SK-N-SH treated with all-trans-retinoic acid at 6 μM for 48 hours (cell line): ENCODE results near the gene LANCL3.

Source experiments
- ATAC-seq: fragments of 200-7000 bp; cut with Tn5 transposase; 3 replicates; pipeline ENCODE4 v1.9.1; 2020; ENCODE audit warnings: mild to moderate bottlenecking, moderate library complexity
- ARNTL ChIP-seq: fragments of 450-650 bp; formaldehyde crosslinking; IDR thresholded peaks from 2 replicates; pipeline ENCODE4 v1.5.0; 2020; ENCODE audit warnings: low read depth, mild to moderate bottlenecking, moderate library complexity, borderline replicate concordance
- BACH2 ChIP-seq: fragments of 250-450 bp; sonication (Bioruptor Pico); IDR thresholded peaks from 2 replicates; pipeline ENCODE4 v1.9.0; 2021; ENCODE audit warnings: mild to moderate bottlenecking, borderline replicate concordance
- CREB5 ChIP-seq: fragments of 250-450 bp; sonication (Bioruptor Pico); IDR thresholded peaks from 2 replicates; pipeline ENCODE4 v1.5.1; 2020; ENCODE audit warnings: low read depth, mild to moderate bottlenecking, moderate library complexity
- CSDC2 ChIP-seq: fragments of 250-450 bp; sonication (Bioruptor Pico); IDR thresholded peaks from 2 replicates; pipeline ENCODE4 v1.5.0; 2020; ENCODE audit warnings: mild to moderate bottlenecking, moderate library complexity
- CSRNP3 ChIP-seq: fragments of 250-450 bp; sonication (Bioruptor Pico); IDR thresholded peaks from 2 replicates; pipeline ENCODE4 v1.5.1; 2021; ENCODE audit warnings: mild to moderate bottlenecking, moderate library complexity
- ESRRG ChIP-seq: fragments of 250-450 bp; sonication (Bioruptor Pico); IDR thresholded peaks from 2 replicates; pipeline ENCODE4 v1.6.1; 2021; ENCODE audit warnings: mild to moderate bottlenecking
- GLIS3 ChIP-seq: fragments of 250-450 bp; sonication (Bioruptor Pico); IDR thresholded peaks from 2 replicates; pipeline ENCODE4 v1.5.0; 2020; ENCODE audit warnings: mild to moderate bottlenecking, moderate library complexity
- ISL1 ChIP-seq: fragments of 250-450 bp; sonication (Bioruptor Pico); IDR thresholded peaks from 2 replicates; pipeline ENCODE4 v2.1.2; 2022; ENCODE audit warnings: mild to moderate bottlenecking, moderate library complexity
- OSR1 ChIP-seq: fragments of 250-450 bp; sonication (Bioruptor Pico); IDR thresholded peaks from 2 replicates; pipeline ENCODE4 v1.8.0; 2022; ENCODE audit warnings: moderate library complexity, mild to moderate bottlenecking, inconsistent platforms
- PPARA ChIP-seq: fragments of 250-450 bp; sonication (Bioruptor Pico); IDR thresholded peaks from 2 replicates; pipeline ENCODE4 v1.5.0; 2020; ENCODE audit warnings: mild to moderate bottlenecking, borderline replicate concordance
- RARB ChIP-seq: fragments of 250-450 bp; sonication (Bioruptor Pico); IDR thresholded peaks from 2 replicates; pipeline ENCODE4 v1.8.0; 2021; ENCODE audit warnings: mild to moderate bottlenecking, moderate library complexity
- TCF4 ChIP-seq: fragments of 250-450 bp; sonication (Bioruptor Pico); IDR thresholded peaks from 2 replicates; pipeline ENCODE4 v1.8.0; 2021; ENCODE audit warnings: mild to moderate bottlenecking, moderate library complexity, borderline replicate concordance
- TOX ChIP-seq: fragments of 250-450 bp; sonication (Bioruptor Pico); IDR thresholded peaks from 2 replicates; pipeline ENCODE4 v1.8.0; 2021; ENCODE audit warnings: mild to moderate bottlenecking, moderate library complexity, borderline replicate concordance
- ZC3H10 ChIP-seq: fragments of 250-450 bp; sonication (Bioruptor Pico); IDR thresholded peaks from 2 replicates; pipeline ENCODE4 v1.5.1; 2021; ENCODE audit warnings: mild to moderate bottlenecking, moderate library complexity
- ZFP3 ChIP-seq: fragments of 250-450 bp; sonication (Bioruptor Pico); IDR thresholded peaks from 2 replicates; pipeline ENCODE4 v1.5.0; 2020; ENCODE audit warnings: mild to moderate bottlenecking, moderate library complexity
- ZFP30 ChIP-seq: fragments of 450-650 bp; formaldehyde crosslinking; IDR thresholded peaks from 2 replicates; pipeline ENCODE4 v1.5.0; 2022; ENCODE audit warnings: mild to moderate bottlenecking, moderate library complexity
- ZNF565 ChIP-seq: fragments of 450-650 bp; formaldehyde crosslinking; conservative IDR thresholded peaks from 2 replicates; pipeline ENCODE4 v1.5.0; 2020; ENCODE audit warnings: low read depth, mild to moderate bottlenecking, moderate library complexity
- ZNF70 ChIP-seq: fragments of 450-650 bp; formaldehyde crosslinking; IDR thresholded peaks from 2 replicates; pipeline ENCODE4 v1.5.0; 2020; ENCODE audit warnings: mild to moderate bottlenecking, moderate library complexity
- ZNF8 ChIP-seq: fragments of 450-650 bp; formaldehyde crosslinking; IDR thresholded peaks from 2 replicates; pipeline ENCODE4 v1.5.0; 2020; ENCODE audit warnings: mild to moderate bottlenecking, moderate library complexity
- TF ChIP-seq, protein P1 (sequence below): fragments of 250-450 bp; sonication (Bioruptor Pico); IDR thresholded peaks from 2 replicates; pipeline ENCODE4 v1.5.0; 2020; ENCODE audit warnings: mild to moderate bottlenecking, moderate library complexity
- TF ChIP-seq, protein P2 (sequence below): fragments of 250-450 bp; sonication (Bioruptor Pico); IDR thresholded peaks from 2 replicates; pipeline ENCODE4 v1.8.0; 2021; ENCODE audit warnings: low read depth, mild to moderate bottlenecking, moderate library complexity, borderline replicate concordance
- TF ChIP-seq, protein P3 (sequence below): fragments of 250-450 bp; sonication (Bioruptor Pico); IDR thresholded peaks from 2 replicates; pipeline ENCODE4 v1.8.0; 2020; ENCODE audit warnings: mild to moderate bottlenecking, moderate library complexity, borderline replicate concordance

The LANCL3 gene

DNA sequence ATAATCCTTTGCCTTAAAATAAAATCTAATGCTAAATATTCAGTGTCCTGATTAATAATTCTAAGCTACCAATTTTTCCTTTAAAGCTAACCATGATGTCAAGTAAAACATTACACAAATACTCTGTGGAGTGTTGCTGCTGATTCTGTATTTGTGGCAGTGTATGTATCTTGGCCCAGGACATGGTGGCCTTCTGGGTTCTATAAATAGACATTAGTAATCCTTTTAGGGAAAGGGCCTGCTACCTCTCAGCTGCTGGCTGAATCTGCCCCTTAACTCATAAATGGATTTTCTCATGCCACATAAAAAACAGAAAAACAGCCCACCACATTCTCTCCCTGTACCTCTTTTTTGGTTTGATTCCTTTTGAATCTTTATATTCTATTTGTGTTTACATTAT is 113.0 kb downstream of the LANCL3 start:
- ATAC-seq: no peak
- TF ChIP-seq PPARA (CRISPR knock-in tag) (no peak), CREB5 (no peak), BACH2 (CRISPR knock-in tag) (no peak), ZFP30 (CRISPR knock-in tag) (no peak), OSR1 (CRISPR knock-in tag) (no peak), ZNF565 (CRISPR knock-in tag) (no peak), ZNF8 (CRISPR knock-in tag) (no peak), ZFP3 (CRISPR knock-in tag) (no peak), CSDC2 (no peak), TCF4 (CRISPR knock-in tag) (no peak), ZC3H10 (CRISPR knock-in tag) (no peak), CSRNP3 (CRISPR knock-in tag) (no peak), ESRRG (CRISPR knock-in tag) (no peak), RARB (no peak), ARNTL (CRISPR knock-in tag) (no peak), TOX (CRISPR knock-in tag) (no peak), ISL1 (no peak), GLIS3 (CRISPR knock-in tag) (no peak)

DNA sequence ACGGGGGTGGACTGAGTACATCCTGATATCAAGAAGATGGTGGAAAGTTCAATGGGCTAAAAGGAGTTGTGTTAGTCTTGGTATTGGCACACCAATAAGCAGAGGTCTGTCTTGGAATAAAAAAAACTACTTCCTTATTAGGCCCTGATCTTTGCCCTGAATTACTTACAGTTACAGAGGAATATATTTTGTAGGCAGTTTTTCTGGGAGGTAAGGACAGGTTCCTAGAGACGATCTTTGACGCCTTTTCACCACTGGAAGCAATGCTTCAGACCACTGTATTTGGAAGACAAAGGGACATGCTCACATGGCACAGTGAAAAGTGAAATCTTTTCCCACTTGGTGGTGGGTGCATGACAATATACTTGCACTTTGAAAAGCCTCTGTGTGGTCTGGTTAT is 113.5 kb downstream of the LANCL3 start:
- TF ChIP-seq ZNF8 (CRISPR knock-in tag) (no peak), CREB5 (no peak), ZFP3 (CRISPR knock-in tag) (no peak), TOX (CRISPR knock-in tag) (no peak), ESRRG (CRISPR knock-in tag) (no peak), CSRNP3 (CRISPR knock-in tag) (no peak), RARB (no peak), ZNF70 (CRISPR knock-in tag) (no peak), PPARA (CRISPR knock-in tag) (no peak), TCF4 (CRISPR knock-in tag) (no peak), OSR1 (CRISPR knock-in tag) (no peak), ZC3H10 (CRISPR knock-in tag) (no peak), GLIS3 (CRISPR knock-in tag) (no peak), BACH2 (CRISPR knock-in tag) (no peak), ISL1 (no peak)
- TF ChIP-seq, protein P1, sequence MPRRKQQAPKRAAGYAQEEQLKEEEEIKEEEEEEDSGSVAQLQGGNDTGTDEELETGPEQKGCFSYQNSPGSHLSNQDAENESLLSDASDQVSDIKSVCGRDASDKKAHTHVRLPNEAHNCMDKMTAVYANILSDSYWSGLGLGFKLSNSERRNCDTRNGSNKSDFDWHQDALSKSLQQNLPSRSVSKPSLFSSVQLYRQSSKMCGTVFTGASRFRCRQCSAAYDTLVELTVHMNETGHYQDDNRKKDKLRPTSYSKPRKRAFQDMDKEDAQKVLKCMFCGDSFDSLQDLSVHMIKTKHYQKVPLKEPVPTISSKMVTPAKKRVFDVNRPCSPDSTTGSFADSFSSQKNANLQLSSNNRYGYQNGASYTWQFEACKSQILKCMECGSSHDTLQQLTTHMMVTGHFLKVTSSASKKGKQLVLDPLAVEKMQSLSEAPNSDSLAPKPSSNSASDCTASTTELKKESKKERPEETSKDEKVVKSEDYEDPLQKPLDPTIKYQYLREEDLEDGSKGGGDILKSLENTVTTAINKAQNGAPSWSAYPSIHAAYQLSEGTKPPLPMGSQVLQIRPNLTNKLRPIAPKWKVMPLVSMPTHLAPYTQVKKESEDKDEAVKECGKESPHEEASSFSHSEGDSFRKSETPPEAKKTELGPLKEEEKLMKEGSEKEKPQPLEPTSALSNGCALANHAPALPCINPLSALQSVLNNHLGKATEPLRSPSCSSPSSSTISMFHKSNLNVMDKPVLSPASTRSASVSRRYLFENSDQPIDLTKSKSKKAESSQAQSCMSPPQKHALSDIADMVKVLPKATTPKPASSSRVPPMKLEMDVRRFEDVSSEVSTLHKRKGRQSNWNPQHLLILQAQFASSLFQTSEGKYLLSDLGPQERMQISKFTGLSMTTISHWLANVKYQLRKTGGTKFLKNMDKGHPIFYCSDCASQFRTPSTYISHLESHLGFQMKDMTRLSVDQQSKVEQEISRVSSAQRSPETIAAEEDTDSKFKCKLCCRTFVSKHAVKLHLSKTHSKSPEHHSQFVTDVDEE: no peak
- TF ChIP-seq, protein P2, sequence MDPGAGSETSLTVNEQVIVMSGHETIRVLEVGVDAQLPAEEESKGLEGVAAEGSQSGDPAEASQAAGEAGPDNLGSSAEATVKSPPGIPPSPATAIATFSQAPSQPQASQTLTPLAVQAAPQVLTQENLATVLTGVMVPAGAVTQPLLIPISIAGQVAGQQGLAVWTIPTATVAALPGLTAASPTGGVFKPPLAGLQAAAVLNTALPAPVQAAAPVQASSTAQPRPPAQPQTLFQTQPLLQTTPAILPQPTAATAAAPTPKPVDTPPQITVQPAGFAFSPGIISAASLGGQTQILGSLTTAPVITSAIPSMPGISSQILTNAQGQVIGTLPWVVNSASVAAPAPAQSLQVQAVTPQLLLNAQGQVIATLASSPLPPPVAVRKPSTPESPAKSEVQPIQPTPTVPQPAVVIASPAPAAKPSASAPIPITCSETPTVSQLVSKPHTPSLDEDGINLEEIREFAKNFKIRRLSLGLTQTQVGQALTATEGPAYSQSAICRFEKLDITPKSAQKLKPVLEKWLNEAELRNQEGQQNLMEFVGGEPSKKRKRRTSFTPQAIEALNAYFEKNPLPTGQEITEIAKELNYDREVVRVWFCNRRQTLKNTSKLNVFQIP (CRISPR knock-in tag): no peak
- TF ChIP-seq, protein P3, sequence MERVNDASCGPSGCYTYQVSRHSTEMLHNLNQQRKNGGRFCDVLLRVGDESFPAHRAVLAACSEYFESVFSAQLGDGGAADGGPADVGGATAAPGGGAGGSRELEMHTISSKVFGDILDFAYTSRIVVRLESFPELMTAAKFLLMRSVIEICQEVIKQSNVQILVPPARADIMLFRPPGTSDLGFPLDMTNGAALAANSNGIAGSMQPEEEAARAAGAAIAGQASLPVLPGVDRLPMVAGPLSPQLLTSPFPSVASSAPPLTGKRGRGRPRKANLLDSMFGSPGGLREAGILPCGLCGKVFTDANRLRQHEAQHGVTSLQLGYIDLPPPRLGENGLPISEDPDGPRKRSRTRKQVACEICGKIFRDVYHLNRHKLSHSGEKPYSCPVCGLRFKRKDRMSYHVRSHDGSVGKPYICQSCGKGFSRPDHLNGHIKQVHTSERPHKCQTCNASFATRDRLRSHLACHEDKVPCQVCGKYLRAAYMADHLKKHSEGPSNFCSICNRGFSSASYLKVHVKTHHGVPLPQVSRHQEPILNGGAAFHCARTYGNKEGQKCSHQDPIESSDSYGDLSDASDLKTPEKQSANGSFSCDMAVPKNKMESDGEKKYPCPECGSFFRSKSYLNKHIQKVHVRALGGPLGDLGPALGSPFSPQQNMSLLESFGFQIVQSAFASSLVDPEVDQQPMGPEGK (CRISPR knock-in tag): no peak
- no peak for ATAC-seq
